Stomach (tissue), 9 donors: ENCODE measurements around the gene PSMB8. TPM values are rescaled to one million over a fixed set of nuclear protein-coding genes. Genes with fewer than 3 reads are reported as not detected.

Source experiments
- DNase-seq, 2 donors: peaks; one replicate each; pipeline versions ENCODE4 v3.0.0 to v3.0.0-alpha.2; 2013 to 2019
- H3K27ac ChIP-seq, 5 donors: fragments of 200-600 bp in 4 of 5; sonication (generic) in 4 of 5; one replicate each; pipeline ENCODE4 v1.5.1; 2013 to 2019; ENCODE audit warnings: mild to moderate bottlenecking in 1 of 5, moderate library complexity in 1 of 5
- H3K27me3 ChIP-seq, 3 donors: fragments of 200-600 bp; sonication (generic); one replicate each; pipeline ENCODE4 v1.5.1; 2017 to 2019; ENCODE audit warnings: mixed run types in 1 of 3
- H3K36me3 ChIP-seq, 4 donors: fragments of 200-600 bp; sonication (generic); 1 replicate in 3 of 4; 2 replicates in 1 of 4; pipeline ENCODE4 v1.5.1; 2016 to 2019
- H3K4me1 ChIP-seq, 4 donors: fragments of 200-600 bp; sonication (generic); one replicate each; pipeline ENCODE4 v1.5.1; 2016 to 2019
- H3K4me3 ChIP-seq, 4 donors: fragments of 200-600 bp; sonication (generic) in 3 of 4; one replicate each; pipeline ENCODE4 v1.5.1; 2016 to 2019; ENCODE audit warnings: mild to moderate bottlenecking in 1 of 4
- H3K9me3 ChIP-seq, 4 donors: fragments of 200-600 bp; sonication (generic); one replicate each; pipeline ENCODE4 v1.5.1; 2016 to 2019
- EP300 ChIP-seq: sonication (generic); formaldehyde crosslinking; IDR thresholded peaks from one replicate; pipeline ENCODE4 v1.6.1; 2017; ENCODE audit warnings: antibody characterized with exemption
- POLR2A ChIP-seq, 4 donors: fragments of 450-650 bp; IDR thresholded peaks; one replicate each; pipeline ENCODE4 v1.6.1; 2016; ENCODE audit warnings: antibody characterized with exemption in 4 of 4, control low read depth in 2 of 4, mild to moderate bottlenecking in 1 of 4, moderate library complexity in 1 of 4
- POLR2AphosphoS5 ChIP-seq, 3 donors: sonication (generic); formaldehyde crosslinking; IDR thresholded peaks; one replicate each; pipeline ENCODE4 v1.6.1; 2016; ENCODE audit warnings: antibody characterized with exemption in 3 of 3
- WGBS, 5 donors: extraction: QIAGEN DNeasy Blood & Tissue Kit in 3 of 5; methylation state at CpG; one replicate each; pipeline versions ENCODE4 v1.1.5 to v1.1.7; 2013 to 2018; 5-methylcytosine and 5-hydroxymethylcytosine counted together
- intact Hi-C: fragments of 100-400 bp; cut with DNase I; formaldehyde crosslinking; loops from one replicate; pipeline ENCODE4 v1.15.1; 2023; ENCODE audit warnings: low total_unique reads
- polyA plus RNA-seq, 3 donors: library from polyadenylated mRNA; stranded (reverse); fragments of 200-250 nt; gene quantifications; one replicate each; pipeline ENCODE4 v1.2.3, GENCODE V29; 2013
- total RNA-seq, 5 donors: library from RNA; depleted of rRNA; stranded (reverse); fragments of >200 nt; gene quantifications; one replicate each; pipeline versions ENCODE4 v1.1.0 to v1.2.3, GENCODE V29; 2014 to 2016
- TF ChIP-seq, protein P1 (sequence below), 7 experiments: fragments of 450-650 bp in 4 of 7; fragments of 200-600 bp in 3 of 7; sonication (generic) in 3 of 7; IDR thresholded peaks; one replicate each; pipeline ENCODE4 v1.5.1; 2016 to 2019; ENCODE audit warnings: antibody characterized with exemption in 7 of 7, control low read depth in 2 of 7, mild to moderate bottlenecking in 1 of 7
- donor health status: healthy with polysubstance abuse.
- donor health status: Bipolar disorder and iron deficiency.
- donor health status: healthy.

Gene PSMB8
- total and polyA plus RNA-seq, 8 donors: 2.7 to 177 (median 25.4) TPM

DNA sequence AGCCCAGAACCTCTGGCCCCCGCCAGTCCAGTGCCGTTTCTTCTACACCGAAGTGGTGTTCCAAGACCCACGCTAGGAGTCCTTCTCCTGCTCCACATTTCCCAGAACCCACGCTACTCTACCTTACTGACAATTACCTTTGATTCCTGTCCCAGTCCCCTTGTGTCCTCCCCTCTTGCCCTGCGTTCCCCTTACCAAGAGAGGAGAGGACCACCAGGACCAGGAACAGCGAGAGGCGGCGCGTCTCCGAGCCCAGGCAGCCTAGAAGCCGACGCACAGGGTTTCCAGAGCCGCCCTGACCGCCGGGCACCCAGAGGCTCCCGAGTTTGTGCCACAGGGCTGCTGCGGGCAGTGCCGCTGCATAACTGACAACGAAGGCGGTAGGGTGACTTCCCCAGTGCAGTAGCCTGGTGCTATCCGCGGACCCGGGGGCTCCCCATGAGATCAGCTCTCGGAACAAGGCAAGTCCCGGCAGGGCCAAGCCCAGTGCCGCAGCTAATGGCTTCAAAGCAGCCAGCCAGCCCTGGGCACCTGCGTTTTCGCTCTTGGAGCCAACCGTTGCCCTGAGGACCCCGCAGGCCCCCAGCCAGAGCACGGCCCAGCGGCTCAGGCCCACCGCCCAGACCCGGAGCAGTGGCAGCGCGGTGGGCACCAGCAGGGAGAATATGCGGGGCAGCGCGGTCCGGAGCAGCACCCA lies 9.1 kb upstream of the PSMB8 start:
- no peaks in the 10 kb centered on the region for H3K9me3 ChIP-seq
- H3K4me3 ChIP-seq: peak overlapping the region; percentile 58 to 94 (median 82)
- H3K27ac ChIP-seq: peak overlapping the region; percentile 90 to 99 (median 99)
- 0 to 1% (median 0%) methylated on average over 14 to 41 of the region's 41 CpGs for WGBS, 5 donors
- H3K27me3 ChIP-seq: no peaks in the 10 kb centered on the region
- peaks cover 19 to 64% (median 47%) of the 10 kb centered on the region in 4 donors for H3K4me1 ChIP-seq
- TF ChIP-seq EP300 (no peak), POLR2AphosphoS5 (IDR thresholded peaks at IDR 0.05) (no peak), POLR2A (IDR thresholded peaks at IDR 0.05) (no peak)
- TF ChIP-seq, protein P1, sequence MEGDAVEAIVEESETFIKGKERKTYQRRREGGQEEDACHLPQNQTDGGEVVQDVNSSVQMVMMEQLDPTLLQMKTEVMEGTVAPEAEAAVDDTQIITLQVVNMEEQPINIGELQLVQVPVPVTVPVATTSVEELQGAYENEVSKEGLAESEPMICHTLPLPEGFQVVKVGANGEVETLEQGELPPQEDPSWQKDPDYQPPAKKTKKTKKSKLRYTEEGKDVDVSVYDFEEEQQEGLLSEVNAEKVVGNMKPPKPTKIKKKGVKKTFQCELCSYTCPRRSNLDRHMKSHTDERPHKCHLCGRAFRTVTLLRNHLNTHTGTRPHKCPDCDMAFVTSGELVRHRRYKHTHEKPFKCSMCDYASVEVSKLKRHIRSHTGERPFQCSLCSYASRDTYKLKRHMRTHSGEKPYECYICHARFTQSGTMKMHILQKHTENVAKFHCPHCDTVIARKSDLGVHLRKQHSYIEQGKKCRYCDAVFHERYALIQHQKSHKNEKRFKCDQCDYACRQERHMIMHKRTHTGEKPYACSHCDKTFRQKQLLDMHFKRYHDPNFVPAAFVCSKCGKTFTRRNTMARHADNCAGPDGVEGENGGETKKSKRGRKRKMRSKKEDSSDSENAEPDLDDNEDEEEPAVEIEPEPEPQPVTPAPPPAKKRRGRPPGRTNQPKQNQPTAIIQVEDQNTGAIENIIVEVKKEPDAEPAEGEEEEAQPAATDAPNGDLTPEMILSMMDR (IDR thresholded peaks at IDR 0.05): no peak
- DNase-seq: peak; percentile 47 to 67
- peaks cover 26 to 62% (median 48%) of the 10 kb centered on the region in 4 donors for H3K36me3 ChIP-seq
- intact Hi-C loops: no loop called here

DNA sequence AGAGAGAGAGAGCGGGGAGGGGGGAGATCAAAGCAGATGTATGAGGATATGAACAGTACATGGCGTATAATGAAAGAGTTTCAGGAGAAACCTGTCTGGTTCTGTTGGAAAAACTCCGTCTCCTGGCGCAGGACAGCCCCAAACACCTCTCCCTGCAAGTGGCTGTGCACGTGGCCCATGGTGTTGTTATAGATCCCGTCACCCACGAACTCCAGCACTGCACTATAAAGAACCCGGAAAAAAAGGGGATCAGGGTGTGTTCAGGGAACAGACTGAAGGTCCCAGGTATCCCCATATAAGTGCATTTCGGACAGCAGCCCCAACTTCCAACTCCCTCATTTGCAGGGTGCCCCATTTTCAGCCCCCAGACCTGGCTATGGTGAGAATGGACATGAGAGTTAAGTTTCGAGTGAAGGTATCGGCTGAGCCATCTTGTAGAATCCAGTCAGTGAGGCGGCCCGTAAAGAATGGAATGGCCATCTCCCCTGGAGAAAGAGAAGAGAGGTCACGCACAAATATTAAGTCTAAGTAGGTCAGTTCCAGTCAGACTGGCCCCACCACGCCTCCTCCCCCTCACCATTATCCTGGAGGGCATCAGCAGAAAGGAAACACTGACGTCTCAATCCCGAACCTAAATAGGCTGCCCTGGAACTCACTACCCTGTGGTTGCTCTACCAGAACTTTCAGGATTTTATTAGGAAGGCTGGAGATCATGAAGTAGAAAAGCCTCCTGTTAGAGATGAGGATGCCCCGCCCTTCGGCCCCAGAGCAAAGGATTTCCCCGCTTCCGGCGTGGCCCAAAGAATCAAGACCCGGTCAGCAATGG lies 8.4 kb upstream of the PSMB8 start:
- Histone ChIP-seq H3K4me1 (peaks cover 19 to 69% (median 49%) of the 10 kb centered on the region in 4 donors), H3K27me3 (no peaks in the 10 kb centered on the region), H3K27ac (peak overlapping the region; percentile 90 to 99 (median 99)), H3K36me3 (peaks cover 25 to 62% (median 49%) of the 10 kb centered on the region in 4 donors), H3K4me3 (peak overlapping the region; percentile 58 to 94 (median 82)), H3K9me3 (no peaks in the 10 kb centered on the region)
- intact Hi-C loops: no loop called here
- TF ChIP-seq EP300 (no peak), POLR2AphosphoS5 (IDR thresholded peaks at IDR 0.05) (no peak), POLR2A (IDR thresholded peaks at IDR 0.05) (no peak)
- TF ChIP-seq, protein P1 (IDR thresholded peaks at IDR 0.05): no peak
- DNase-seq: peak; percentile 44 to 46
- 32 to 45% (median 41%) methylated on average over 21 to 23 of the region's 23 CpGs for WGBS, 5 donors

DNA sequence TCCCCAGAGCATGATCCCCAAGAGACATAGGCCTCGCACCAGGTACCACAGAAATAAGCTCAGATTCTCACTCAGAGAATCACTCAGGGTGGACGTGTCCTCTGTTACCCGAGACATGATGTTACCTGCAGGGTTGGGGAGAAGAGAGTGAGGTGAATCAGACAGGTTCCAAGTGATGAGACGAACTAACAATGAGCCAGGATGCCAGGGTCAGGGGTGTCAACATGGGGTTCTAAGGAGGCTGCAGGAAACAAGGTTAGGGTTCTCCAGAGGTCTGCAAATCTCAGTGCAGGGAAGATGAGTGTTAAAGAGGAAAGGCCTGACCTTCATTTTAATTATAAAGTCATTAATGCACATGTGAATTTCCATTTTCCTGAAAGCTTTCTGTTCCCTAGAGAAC lies 7.2 kb upstream of the PSMB8 start:
- peaks cover 28 to 63% (median 55%) of the 10 kb centered on the region in 4 donors for H3K36me3 ChIP-seq
- TF ChIP-seq, protein P1 (IDR thresholded peaks at IDR 0.05): no peak
- TF ChIP-seq POLR2A (IDR thresholded peaks at IDR 0.05): no peak
- no peak for TF ChIP-seq EP300
- no peak for TF ChIP-seq POLR2AphosphoS5 (IDR thresholded peaks at IDR 0.05)
- no peaks in the 10 kb centered on the region for H3K9me3 ChIP-seq
- H3K27ac ChIP-seq: peak overlapping the region in 3 of 5 donors; percentile 97 to 99 (median 99)
- 89 to 95% (median 91%) methylated on average over 4 of the region's 4 CpGs for WGBS, 5 donors
- peaks cover 19 to 70% (median 57%) of the 10 kb centered on the region in 4 donors for H3K4me1 ChIP-seq
- no peak for DNase-seq
- no peaks in the 10 kb centered on the region for H3K27me3 ChIP-seq
- intact Hi-C loops: no loop called here
- peak overlapping the region in 1 of 4 donors; percentile 76 for H3K4me3 ChIP-seq

GRCh38 chr6:32849126-32849525 lies 5.3 kb upstream of the PSMB8 start:
- H3K27ac ChIP-seq: peak overlapping the region in 2 of 5 donors; percentile 3 to 7
- intact Hi-C loops: no loop called here
- TF ChIP-seq, protein P1 (IDR thresholded peaks at IDR 0.05): no peak
- TF ChIP-seq POLR2AphosphoS5 (IDR thresholded peaks at IDR 0.05): no peak
- TF ChIP-seq EP300: no peak
- TF ChIP-seq POLR2A (IDR thresholded peaks at IDR 0.05): no peak
- peak overlapping the region in 1 of 4 donors; percentile 7 for H3K4me3 ChIP-seq
- peaks cover 34 to 71% (median 64%) of the 10 kb centered on the region in 4 donors for H3K36me3 ChIP-seq
- no peaks in the 10 kb centered on the region for H3K27me3 ChIP-seq
- H3K4me1 ChIP-seq: peaks cover 19 to 69% (median 52%) of the 10 kb centered on the region in 4 donors
- no peaks in the 10 kb centered on the region for H3K9me3 ChIP-seq
- DNase-seq: no peak
- WGBS, 5 donors: 79 to 80% (median 80%) methylated on average over 6 of the region's 6 CpGs
